Esophagus (tissue), 2 donors: ENCODE data around the gene MPC1L. TPM values are rescaled to one million over a fixed set of nuclear protein-coding genes. Genes with fewer than 3 reads are reported as not detected.

Source experiments
- H3K27ac ChIP-seq, 2 donors: one replicate each; pipeline ENCODE4 v1.5.1; 2013; ENCODE audit warnings: low read depth in 2 of 2, mild to moderate bottlenecking in 2 of 2, inconsistent platforms in 1 of 2, low read length in 1 of 2, moderate library complexity in 1 of 2
- H3K27me3 ChIP-seq, 2 donors: one replicate each; pipeline ENCODE4 v1.6.1; 2013; ENCODE audit warnings: low read length in 2 of 2, control low read depth in 1 of 2, mild to moderate bottlenecking in 1 of 2; ENCODE audit not compliant: insufficient read depth in 2 of 2, control insufficient read depth in 1 of 2
- H3K36me3 ChIP-seq, 2 donors: one replicate each; pipeline ENCODE4 v1.6.1; 2013; ENCODE audit warnings: low read length in 1 of 2; ENCODE audit not compliant: control insufficient read depth in 2 of 2, insufficient read depth in 2 of 2
- H3K4me1 ChIP-seq, 2 donors: one replicate each; pipeline ENCODE4 v1.6.1; 2013; ENCODE audit warnings: low read length in 1 of 2; ENCODE audit not compliant: control insufficient read depth in 2 of 2, insufficient read depth in 2 of 2
- H3K4me3 ChIP-seq, 2 donors: one replicate each; pipeline ENCODE4 v1.5.1; 2013; ENCODE audit warnings: low read length in 2 of 2, mild to moderate bottlenecking in 2 of 2, low read depth in 1 of 2, moderate library complexity in 1 of 2
- H3K9me3 ChIP-seq, 2 donors: one replicate each; pipeline ENCODE4 v1.6.1; 2013; ENCODE audit warnings: mild to moderate bottlenecking in 2 of 2, low read depth in 1 of 2, low read length in 1 of 2, moderate library complexity in 1 of 2; ENCODE audit not compliant: control insufficient read depth in 2 of 2, insufficient read depth in 1 of 2
- WGBS, 2 donors: extraction: QIAGEN DNeasy Blood & Tissue Kit; methylation state at CpG; one replicate each; pipeline ENCODE4 v1.1.7; 2013; 5-methylcytosine and 5-hydroxymethylcytosine counted together
- polyA plus RNA-seq, 2 donors: library from polyadenylated mRNA; stranded (reverse); fragments of 200-250 nt; gene quantifications; one replicate each; pipeline ENCODE4 v1.2.3, GENCODE V29; 2013
- donor health status: healthy with polysubstance abuse.
- donor health status: Bipolar disorder and iron deficiency.

MPC1L gene
- polyA plus RNA-seq, 2 donors = not detected

GRCh38 chrX:40651620-40652223 is 28.5 kb downstream of the MPC1L start:
- WGBS, 2 donors = 0 to 1% methylated on average over 3 of the region's 3 CpGs
- H3K4me3 ChIP-seq = no peak overlapping the region
- H3K9me3 ChIP-seq = no peaks in the 10 kb centered on the region
- H3K36me3 ChIP-seq = no peaks in the 10 kb centered on the region
- no peak overlapping the region for H3K27ac ChIP-seq
- H3K4me1 ChIP-seq = no peaks in the 10 kb centered on the region
- no peaks in the 10 kb centered on the region for H3K27me3 ChIP-seq

GRCh38 chrX:40652664-40653063 is 29.4 kb downstream of the MPC1L start:
- WGBS, 2 donors = 79 to 100% methylated on average over 1 of the region's 1 CpG
- no peaks in the 10 kb centered on the region for H3K27me3 ChIP-seq
- H3K4me1 ChIP-seq = no peaks in the 10 kb centered on the region
- no peak overlapping the region for H3K27ac ChIP-seq
- no peak overlapping the region for H3K4me3 ChIP-seq
- no peaks in the 10 kb centered on the region for H3K36me3 ChIP-seq
- no peaks in the 10 kb centered on the region for H3K9me3 ChIP-seq

GRCh38 chrX:40653535-40653934 is 30.3 kb downstream of the MPC1L start:
- Histone ChIP-seq H3K27ac (no peak overlapping the region), H3K4me3 (no peak overlapping the region)
- WGBS, 2 donors = 64 to 76% methylated on average over 2 of the region's 2 CpGs

GRCh38 chrX:40660381-40660780 is 37.2 kb downstream of the MPC1L start:
- WGBS, 2 donors = 91 to 93% methylated on average over 5 of the region's 5 CpGs
- Histone ChIP-seq H3K27ac (no peak overlapping the region), H3K36me3 (peaks cover 2 to 5% of the 10 kb centered on the region in 2 donors), H3K9me3 (no peaks in the 10 kb centered on the region), H3K27me3 (no peaks in the 10 kb centered on the region), H3K4me3 (no peak overlapping the region), H3K4me1 (no peaks in the 10 kb centered on the region)

More at GRCh38 chrX:40653535-40653934, 30.3 kb downstream of the MPC1L start:
- H3K9me3 ChIP-seq = no peaks in the 10 kb centered on the region
- no peaks in the 10 kb centered on the region for H3K4me1 ChIP-seq
- H3K27me3 ChIP-seq = no peaks in the 10 kb centered on the region
- H3K36me3 ChIP-seq = no peaks in the 10 kb centered on the region

GRCh38 chrX:40661489-40661888 is 38.3 kb downstream of the MPC1L start:
- 72 to 88% methylated on average over 2 of the region's 2 CpGs for WGBS, 2 donors
- H3K9me3 ChIP-seq = no peaks in the 10 kb centered on the region
- no peaks in the 10 kb centered on the region for H3K4me1 ChIP-seq
- no peaks in the 10 kb centered on the region for H3K27me3 ChIP-seq
- H3K36me3 ChIP-seq = peaks cover 2 to 7% of the 10 kb centered on the region in 2 donors
- H3K4me3 ChIP-seq = no peak overlapping the region
- H3K27ac ChIP-seq = no peak overlapping the region

- WGBS, 2 donors = 94 to 97% methylated on average over 3 of the region's 3 CpGs
- peaks cover 2 to 14% of the 10 kb centered on the region in 2 donors for H3K36me3 ChIP-seq
- no peak overlapping the region for H3K27ac ChIP-seq
- no peaks in the 10 kb centered on the region for H3K4me1 ChIP-seq
- H3K9me3 ChIP-seq = no peaks in the 10 kb centered on the region
- H3K27me3 ChIP-seq = no peaks in the 10 kb centered on the region
- no peak overlapping the region for H3K4me3 ChIP-seq
These were observed 40.0 kb downstream of the MPC1L start for GRCh38 chrX:40663078-40663740.

- no peaks in the 10 kb centered on the region for H3K27me3 ChIP-seq
- H3K36me3 ChIP-seq = peaks cover 2 to 14% of the 10 kb centered on the region in 2 donors
- no peaks in the 10 kb centered on the region for H3K9me3 ChIP-seq
- no peak overlapping the region for H3K27ac ChIP-seq
- no peaks in the 10 kb centered on the region for H3K4me1 ChIP-seq
- H3K4me3 ChIP-seq = no peak overlapping the region
- WGBS, 2 donors = 54 to 69% methylated on average over 6 of the region's 6 CpGs
These were observed 40.8 kb downstream of the MPC1L start for GRCh38 chrX:40663880-40664630.

- Histone ChIP-seq H3K9me3 (no peaks in the 10 kb centered on the region), H3K36me3 (peaks cover 7 to 9% of the 10 kb centered on the region in 2 donors), H3K27me3 (no peaks in the 10 kb centered on the region), H3K27ac (no peak overlapping the region), H3K4me1 (no peaks in the 10 kb centered on the region), H3K4me3 (no peak overlapping the region)
- WGBS, 2 donors = 49 to 60% methylated on average over 6 of the region's 6 CpGs
These were observed 47.9 kb downstream of the MPC1L start for GRCh38 chrX:40671126-40671525.
